Testis (tissue), 3 donors: Measurements from ENCODE around the gene CTRB1. TPM values are rescaled to one million over a fixed set of nuclear protein-coding genes. Genes with fewer than 3 reads are reported as not detected.
"Not testable (repeated sequence)": the region's sequence is repeated elsewhere in the genome, so short reads cannot be mapped to it uniquely, and the experiment has no call there.

Experiments
- DNase-seq: peaks from one replicate; pipeline ENCODE4 v3.0.0-alpha.2; 2019
- H3K27ac ChIP-seq, 2 donors: fragments of 200-600 bp; sonication (generic); one replicate each; pipeline ENCODE4 v1.5.1; 2019
- H3K27me3 ChIP-seq: fragments of 200-600 bp; sonication (generic); one replicate; pipeline ENCODE4 v1.5.1; 2019
- H3K36me3 ChIP-seq: fragments of 200-600 bp; sonication (generic); one replicate; pipeline ENCODE4 v1.5.1; 2017; ENCODE audit warnings: low read depth; ENCODE audit errors: missing control alignments
- H3K4me1 ChIP-seq: fragments of 200-600 bp; sonication (generic); one replicate; pipeline ENCODE4 v1.5.1; 2019
- H3K4me3 ChIP-seq, 2 donors: fragments of 200-600 bp; sonication (generic); one replicate each; pipeline ENCODE4 v1.5.1; 2017 to 2019
- H3K9me3 ChIP-seq: fragments of 200-600 bp; sonication (generic); one replicate; pipeline ENCODE4 v1.5.1; 2017
- CTCF ChIP-seq, 3 experiments: fragments of 450-650 bp in 2 of 3; fragments of 200-600 bp in 1 of 3; sonication (generic) in 1 of 3; IDR thresholded peaks; one replicate each; pipeline ENCODE4 v1.5.1; 2016 to 2019; ENCODE audit warnings: antibody characterized with exemption in 3 of 3, mild to moderate bottlenecking in 2 of 3, moderate library complexity in 1 of 3
- POLR2A ChIP-seq: fragments of 450-650 bp; IDR thresholded peaks from one replicate; pipeline ENCODE4 v1.6.1; 2017; ENCODE audit warnings: antibody characterized with exemption, mild to moderate bottlenecking, moderate library complexity
- WGBS, 2 donors: methylation state at CpG; one replicate each; pipeline ENCODE4 v1.1.5; 2018; 5-methylcytosine and 5-hydroxymethylcytosine counted together
- intact Hi-C: fragments of 100-400 bp; cut with DNase I; formaldehyde crosslinking; loops from one replicate; pipeline ENCODE4 v1.15.1; 2023; ENCODE audit warnings: low total_unique reads
- polyA plus RNA-seq: library from polyadenylated mRNA; stranded (reverse); fragments of 350-450 nt; fragmentation: Illumina TruSeq; extraction: RNeasy Lipid Tissue Mini Kit (QIAGEN cat#74804); gene quantifications from one replicate; pipeline ENCODE4 v1.2.3, GENCODE V29; 2014; ENCODE audit warnings: low read depth, low replicate concordance; ENCODE audit not compliant: insufficient read depth
- total RNA-seq, 2 donors: library from RNA; depleted of rRNA; stranded (reverse); fragments of >200 nt; gene quantifications; one replicate each; pipeline ENCODE4 v1.2.3, GENCODE V29; 2016

The CTRB1 gene
- total and polyA plus RNA-seq, 3 donors from 2014 or later, result 1.2 TPM; not detected in 2

DNA sequence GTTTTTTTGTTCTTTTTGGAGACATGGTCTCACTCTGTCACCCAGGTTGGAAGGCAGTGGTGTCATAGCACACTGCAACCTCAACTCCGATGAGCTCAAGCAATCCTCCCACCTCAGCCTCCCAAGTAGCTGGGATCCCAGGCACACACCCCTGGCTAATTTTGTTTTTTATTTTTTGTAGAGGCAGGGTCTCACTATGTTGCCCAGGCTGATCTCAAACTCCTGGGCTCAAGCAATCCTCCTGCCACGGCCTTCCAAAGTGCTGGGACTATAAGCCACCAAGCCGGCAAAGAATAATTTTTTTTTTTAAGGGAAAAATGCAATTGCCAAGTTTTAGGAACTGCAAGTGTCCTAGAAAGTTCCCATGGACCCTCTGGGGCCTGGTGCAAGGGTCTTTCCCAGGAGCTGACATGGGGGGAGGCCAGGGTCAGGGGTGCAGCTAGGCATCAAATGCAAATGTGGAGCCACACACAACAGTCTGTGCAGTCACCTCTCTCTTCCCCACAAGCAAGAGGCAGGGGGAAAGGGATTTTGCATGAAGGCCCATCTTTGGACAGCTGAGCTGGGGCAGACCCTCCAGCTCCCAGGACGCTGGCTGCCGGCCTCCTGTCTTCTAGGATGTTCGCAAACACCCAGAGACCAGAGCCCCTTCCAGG lies 52.8 kb downstream of the CTRB1 start:
- H3K9me3 ChIP-seq, result no peaks in the 10 kb centered on the region
- no peak overlapping the region for H3K4me3 ChIP-seq
- DNase-seq, result no peak
- no peak overlapping the region for H3K27ac ChIP-seq
- intact Hi-C loops, result no loop called here
- no peaks in the 10 kb centered on the region for H3K27me3 ChIP-seq
- TF ChIP-seq POLR2A (no peak), CTCF (IDR thresholded peaks at IDR 0.05) (no peak)
- 75 to 92% methylated on average over 6 of the region's 6 CpGs for WGBS, 2 donors
- H3K36me3 ChIP-seq, result no peaks in the 10 kb centered on the region
- H3K4me1 ChIP-seq, result no peaks in the 10 kb centered on the region

DNA sequence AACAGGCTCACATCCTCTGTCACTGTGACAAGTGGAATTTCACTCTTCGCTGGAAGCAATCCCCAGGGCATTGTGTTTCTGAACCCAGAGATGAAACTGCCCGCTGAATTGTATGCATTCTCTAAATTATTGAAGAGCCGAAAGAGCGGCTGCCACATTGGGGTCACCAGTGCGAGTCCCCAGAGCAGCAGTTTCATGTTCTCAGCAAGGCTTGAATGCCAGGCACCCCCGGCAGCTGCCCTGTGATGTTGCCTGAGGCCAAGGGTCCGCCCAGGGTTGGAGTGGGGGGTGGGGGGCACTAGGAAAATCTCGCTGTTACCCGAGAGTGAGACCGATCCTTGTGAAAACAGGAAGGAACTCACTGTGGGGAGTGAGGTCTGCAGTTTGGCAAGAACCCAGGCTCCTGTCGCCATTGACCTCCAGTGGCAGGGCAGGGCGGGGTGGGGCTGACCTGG lies 53.3 kb downstream of the CTRB1 start:
- intact Hi-C loops, result no loop called here
- H3K4me3 ChIP-seq, result no peak overlapping the region
- no peaks in the 10 kb centered on the region for H3K9me3 ChIP-seq
- H3K36me3 ChIP-seq, result no peaks in the 10 kb centered on the region
- DNase-seq, result no peak
- H3K27me3 ChIP-seq, result no peaks in the 10 kb centered on the region
- TF ChIP-seq POLR2A, result no peak
- no peak overlapping the region for H3K27ac ChIP-seq
- H3K4me1 ChIP-seq, result no peaks in the 10 kb centered on the region
- WGBS, 2 donors, result 51 to 78% methylated on average over 10 to 12 of the region's 12 CpGs

GRCh38 chr16:75272629-75273028 lies 53.8 kb downstream of the CTRB1 start:
- H3K4me1 ChIP-seq, intact Hi-C loops, H3K9me3 ChIP-seq, H3K4me3 ChIP-seq, H3K27ac ChIP-seq, H3K36me3 ChIP-seq, H3K27me3 ChIP-seq, DNase-seq: not testable (repeated sequence)
- WGBS, 2 donors, result 84 to 90% methylated on average over 10 of the region's 10 CpGs

GRCh38 chr16:75273054-75273925 lies 54.5 kb downstream of the CTRB1 start:
- 87 to 90% methylated on average over 21 to 23 of the region's 23 CpGs for WGBS, 2 donors
- H3K36me3 ChIP-seq, result no peaks in the 10 kb centered on the region

More at GRCh38 chr16:75273054-75273925, 54.5 kb downstream of the CTRB1 start:
- H3K4me1 ChIP-seq, result no peaks in the 10 kb centered on the region
- TF ChIP-seq CTCF (IDR thresholded peaks at IDR 0.05) (no peak), POLR2A (no peak)
- intact Hi-C loops, result no loop called here
- no peak overlapping the region for H3K4me3 ChIP-seq
- H3K27me3 ChIP-seq, result no peaks in the 10 kb centered on the region
- H3K27ac ChIP-seq, result no peak overlapping the region
- DNase-seq, result no peak
- H3K9me3 ChIP-seq, result no peaks in the 10 kb centered on the region

Other genes starting within 250 kb of the CTRB1 start
- 10 to 100 TPM; 55.0 to 73.8 TPM for gene WDR59, start 233.9 kb upstream of the CTRB1 start, total RNA-seq
- 47.6 TPM for gene WDR59, start 233.9 kb upstream of the CTRB1 start, polyA plus RNA-seq
- 10 to 100 TPM; 90.4 to 93.0 TPM for gene ZNRF1, start 220.0 kb upstream of the CTRB1 start, total RNA-seq
- 51.8 TPM for gene ZNRF1, start 220.0 kb upstream of the CTRB1 start, polyA plus RNA-seq
- gene LDHD, start 102.2 kb upstream of the CTRB1 start, total RNA-seq, result 10 to 100 TPM in 1 of 2 donors, 1 to 10 TPM in 1; 5.0 to 14.4 TPM
- gene LDHD, start 102.2 kb upstream of the CTRB1 start, polyA plus RNA-seq, result 4.2 TPM
- 10 to 100 TPM; 12.3 to 14.6 TPM for gene ZFP1, start 70.5 kb upstream of the CTRB1 start, total RNA-seq
- 14.0 TPM for gene ZFP1, start 70.5 kb upstream of the CTRB1 start, polyA plus RNA-seq
- gene CTRB2, start 11.8 kb upstream of the CTRB1 start, total RNA-seq, result 1 to 10 TPM in 1 of 2 donors, under 1 TPM in 1; 0.63 to 1.1 TPM
- 0.69 TPM for gene CTRB2, start 11.8 kb upstream of the CTRB1 start, polyA plus RNA-seq
- gene BCAR1, start 32.6 kb downstream of the CTRB1 start, total RNA-seq, result 100 to 1,000 TPM; 139 to 201 TPM
- gene BCAR1, start 32.6 kb downstream of the CTRB1 start, polyA plus RNA-seq, result 83.8 TPM
- gene CFDP1, start 214.5 kb downstream of the CTRB1 start, total RNA-seq, result 100 to 1,000 TPM; 111 to 133 TPM
- 127 TPM for gene CFDP1, start 214.5 kb downstream of the CTRB1 start, polyA plus RNA-seq
- 10 to 100 TPM; 44.3 to 54.2 TPM for gene TMEM170A, start 245.7 kb downstream of the CTRB1 start, total RNA-seq
- gene TMEM170A, start 245.7 kb downstream of the CTRB1 start, polyA plus RNA-seq, result 42.2 TPM